Progenitor cell of endocrine pancreas (in vitro differentiated cells): ENCODE data around the gene HSPB9. TPM values are rescaled to one million over a fixed set of nuclear protein-coding genes. Genes with fewer than 3 reads are reported as not detected.
"Not testable (repeated sequence)": the region's sequence is repeated elsewhere in the genome, so short reads cannot be mapped to it uniquely, and the experiment has no call there.

Source experiments
- DNase-seq: peaks from one replicate; pipeline ENCODE4 v3.0.0; 2021; ENCODE audit warnings: low spot score; ENCODE audit not compliant: unreplicated experiment
- H3K27ac Mint-ChIP-seq: 2 replicates; pipeline ENCODE4 v1.8.0; 2021; ENCODE audit warnings: mild to moderate bottlenecking, moderate library complexity, mixed read lengths
- H3K27me3 Mint-ChIP-seq: 2 replicates; pipeline ENCODE4 v1.8.0; 2021; ENCODE audit warnings: mixed read lengths
- H3K36me3 Mint-ChIP-seq: 2 replicates; pipeline ENCODE4 v1.8.0; 2022; ENCODE audit warnings: mixed read lengths; ENCODE audit not compliant: insufficient read depth
- H3K4me1 Mint-ChIP-seq: 2 replicates; pipeline ENCODE4 v1.8.0; 2021; ENCODE audit warnings: low read depth, mixed read lengths
- H3K4me3 Mint-ChIP-seq: 2 replicates; pipeline ENCODE4 v1.8.0; 2021; ENCODE audit warnings: low read depth, mild to moderate bottlenecking, moderate library complexity, mixed read lengths
- H3K9me3 Mint-ChIP-seq: 2 replicates; pipeline ENCODE4 v1.8.0; 2021; ENCODE audit warnings: low read depth, mixed read lengths
- CTCF ChIP-seq: fragments of 200-600 bp; sonication (generic); IDR thresholded peaks from one replicate; pipeline ENCODE4 v1.5.0; 2021; ENCODE audit warnings: antibody characterized with exemption, mild to moderate bottlenecking; ENCODE audit not compliant: unreplicated experiment
- total RNA-seq: library from RNA; stranded (reverse); gene quantifications from 2 replicates; pipeline ENCODE4 v1.2.1, GENCODE V29; 2021

The HSPB9 gene
- total RNA-seq, 1 donor from 2014 or later, result not detected

- H3K4me1 Mint-ChIP-seq, result peaks cover 29% of the 10 kb centered on the region
- DNase-seq, result peak; percentile 34
Observed at GRCh38 chr17:42135664-42136653, 13.4 kb downstream of the HSPB9 start.

DNA sequence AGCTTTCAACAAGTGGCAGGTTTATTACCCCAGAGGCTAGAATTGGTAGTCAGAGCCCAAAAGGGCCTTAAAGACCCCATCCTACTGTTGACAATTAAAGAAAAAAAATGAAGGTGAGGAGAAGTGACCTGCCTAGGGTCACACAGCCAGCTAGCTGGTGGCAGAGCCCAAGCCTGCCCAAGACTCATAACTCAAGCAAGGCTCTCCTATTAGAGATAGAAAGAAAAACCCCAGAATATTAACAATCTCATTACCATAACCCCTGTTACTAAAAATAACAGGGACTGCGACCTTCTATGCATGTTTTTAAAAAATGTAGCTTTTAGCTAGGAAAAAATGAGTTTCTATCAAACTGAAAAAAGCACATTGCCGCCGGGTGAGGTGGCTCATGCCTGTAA, 14.0 kb downstream of the HSPB9 start:
- DNase-seq, result no peak
- Mint-ChIP-seq H3K27me3 (no peaks in the 10 kb centered on the region), H3K9me3 (no peaks in the 10 kb centered on the region), H3K4me1 (peaks cover 26% of the 10 kb centered on the region), H3K27ac (no peak overlapping the region), H3K36me3 (peaks cover 3% of the 10 kb centered on the region), H3K4me3 (no peak overlapping the region)
- TF ChIP-seq CTCF, result no peak

More at GRCh38 chr17:42135664-42136653, 13.4 kb downstream of the HSPB9 start:
- Mint-ChIP-seq H3K4me3 (peak overlapping the region; percentile 39), H3K27ac (peak overlapping the region; percentile 94), H3K27me3 (no peaks in the 10 kb centered on the region), H3K9me3 (no peaks in the 10 kb centered on the region), H3K36me3 (peaks cover 2% of the 10 kb centered on the region)
- no peak for TF ChIP-seq CTCF

- Mint-ChIP-seq H3K9me3 (no peaks in the 10 kb centered on the region), H3K4me1 (peaks cover 17% of the 10 kb centered on the region), H3K4me3 (no peak overlapping the region), H3K27ac (no peak overlapping the region), H3K27me3 (no peaks in the 10 kb centered on the region), H3K36me3 (peaks cover 3% of the 10 kb centered on the region)
- no peak for TF ChIP-seq CTCF
- DNase-seq, result no peak
Observed at GRCh38 chr17:42138749-42139492, 16.3 kb downstream of the HSPB9 start.

GRCh38 chr17:42140690-42141089, 18.1 kb downstream of the HSPB9 start:
- H3K4me3 Mint-ChIP-seq, DNase-seq, H3K36me3 Mint-ChIP-seq, H3K27me3 Mint-ChIP-seq, H3K4me1 Mint-ChIP-seq, H3K27ac Mint-ChIP-seq, H3K9me3 Mint-ChIP-seq: not testable (repeated sequence)

- TF ChIP-seq CTCF, result no peak
- DNase-seq, result no peak
- Mint-ChIP-seq H3K4me1 (peaks cover 3% of the 10 kb centered on the region), H3K9me3 (no peaks in the 10 kb centered on the region), H3K36me3 (peaks cover 5% of the 10 kb centered on the region), H3K27ac (no peak overlapping the region), H3K27me3 (no peaks in the 10 kb centered on the region), H3K4me3 (no peak overlapping the region)
Observed at GRCh38 chr17:42141382-42141781, 18.8 kb downstream of the HSPB9 start.
